HEK293 (cell line): ENCODE results near the gene PKD2.
A peak's percentile ranks its signal among the peaks of the same experiment; 100 is the strongest.

Experiments used
- CTCF ChIA-PET: fragments of 350-600 bp; formaldehyde crosslinking; extraction: SDS; loops from one replicate; lab custom pipeline; 2021; ENCODE audit warnings: antibody characterized with exemption; lab: Yijun Ruan, JAX
- POLR2A ChIA-PET: fragments of 300-600 bp; formaldehyde crosslinking; extraction: SDS; loops from one replicate; lab custom pipeline; 2020; ENCODE audit warnings: antibody characterized with exemption, inconsistent platforms; lab: Yijun Ruan, JAX
- H3K27ac ChIP-seq: fragments of 200-500 bp; sonication (Bioruptor generic); 2 replicates; pipeline ENCODE4 v1.5.1; 2014; ENCODE audit warnings: low read depth, low read length, control low read depth, inconsistent platforms; ENCODE audit errors: extremely low read depth
- H3K36me3 ChIP-seq, 2 experiments: fragments of 200-500 bp in 1 of 2; sonication (Bioruptor generic) in 1 of 2; 1 replicate in 1 of 2; 2 replicates in 1 of 2; pipeline ENCODE4 v1.5.1; 2014 to 2017; ENCODE audit warnings: inconsistent platforms in 2 of 2, low read length in 2 of 2; ENCODE audit not compliant: control insufficient read depth in 2 of 2, insufficient read depth in 1 of 2
- H3K4me1 ChIP-seq: fragments of 200-500 bp; sonication (Bioruptor generic); 2 replicates; pipeline ENCODE4 v1.5.1; 2014; ENCODE audit warnings: mild to moderate bottlenecking, low read length, inconsistent platforms; ENCODE audit not compliant: control insufficient read depth, insufficient read depth
- H3K4me3 ChIP-seq: 2 replicates; pipeline ENCODE4 v1.5.1; 2011; ENCODE audit warnings: low read depth, mild to moderate bottlenecking, control low read depth, low read length, moderate library complexity
- H3K9me3 ChIP-seq: fragments of 200-500 bp; sonication (Bioruptor generic); 2 replicates; pipeline ENCODE4 v1.5.1; 2014; ENCODE audit warnings: low read depth, low read length, inconsistent platforms; ENCODE audit not compliant: control insufficient read depth, insufficient read depth
- GLI4 ChIP-seq: fragments of 450-650 bp; formaldehyde crosslinking; IDR thresholded peaks from 2 replicates; pipeline ENCODE4 v1.5.1; 2016; ENCODE audit warnings: missing biosample characterization, missing genetic modification characterization
- PRDM4 ChIP-seq: fragments of 450-650 bp; formaldehyde crosslinking; IDR thresholded peaks from 2 replicates; pipeline ENCODE4 v1.5.1; 2017; ENCODE audit warnings: missing biosample characterization, missing genetic modification characterization
- YY2 ChIP-seq: fragments of 450-650 bp; formaldehyde crosslinking; IDR thresholded peaks from 2 replicates; pipeline ENCODE4 v1.5.1; 2016; ENCODE audit warnings: missing biosample characterization, missing genetic modification characterization
- ZFP69B ChIP-seq: fragments of 450-650 bp; formaldehyde crosslinking; IDR thresholded peaks from 2 replicates; pipeline ENCODE4 v1.5.1; 2016; ENCODE audit warnings: missing biosample characterization, missing genetic modification characterization
- ZNF114 ChIP-seq: fragments of 450-650 bp; formaldehyde crosslinking; IDR thresholded peaks from 2 replicates; pipeline ENCODE4 v1.5.0; 2017; ENCODE audit warnings: missing biosample characterization, missing genetic modification characterization
- ZNF174 ChIP-seq: fragments of 450-650 bp; formaldehyde crosslinking; IDR thresholded peaks from 2 replicates; pipeline ENCODE4 v1.5.0; 2017; ENCODE audit warnings: missing biosample characterization, mild to moderate bottlenecking, missing genetic modification characterization
- ZNF221 ChIP-seq: fragments of 450-650 bp; formaldehyde crosslinking; IDR thresholded peaks from 2 replicates; pipeline ENCODE4 v1.5.1; 2017; ENCODE audit warnings: missing biosample characterization, missing genetic modification characterization, borderline replicate concordance
- ZNF423 ChIP-seq: fragments of 450-650 bp; formaldehyde crosslinking; IDR thresholded peaks from 2 replicates; pipeline ENCODE4 v1.5.1; 2016; ENCODE audit warnings: missing biosample characterization, missing genetic modification characterization
- ZNF600 ChIP-seq: fragments of 450-650 bp; formaldehyde crosslinking; IDR thresholded peaks from 2 replicates; pipeline ENCODE4 v1.5.1; 2016; ENCODE audit warnings: missing biosample characterization, missing genetic modification characterization
- ZNF626 ChIP-seq: fragments of 450-650 bp; sonication (Bioruptor Pico); formaldehyde crosslinking; IDR thresholded peaks from 2 replicates; pipeline ENCODE4 v1.5.1; 2018; ENCODE audit warnings: missing biosample characterization, missing genetic modification characterization, inconsistent platforms
- ZNF629 ChIP-seq: fragments of 450-650 bp; formaldehyde crosslinking; IDR thresholded peaks from 2 replicates; pipeline ENCODE4 v1.5.1; 2017; ENCODE audit warnings: missing biosample characterization, missing genetic modification characterization
- ZNF645 ChIP-seq: fragments of 450-650 bp; formaldehyde crosslinking; IDR thresholded peaks from 2 replicates; pipeline ENCODE4; 2016; ENCODE audit warnings: missing biosample characterization, missing genetic modification characterization
- ZNF692 ChIP-seq: fragments of 450-650 bp; formaldehyde crosslinking; IDR thresholded peaks from 2 replicates; pipeline ENCODE4 v1.5.1; 2016; ENCODE audit warnings: missing biosample characterization, missing genetic modification characterization
- ZNF776 ChIP-seq: fragments of 450-650 bp; formaldehyde crosslinking; IDR thresholded peaks from 2 replicates; pipeline ENCODE4 v1.5.0; 2017; ENCODE audit warnings: missing biosample characterization, missing genetic modification characterization, borderline replicate concordance
- ZNF777 ChIP-seq: fragments of 450-650 bp; formaldehyde crosslinking; IDR thresholded peaks from 2 replicates; pipeline ENCODE4 v1.5.1; 2017; ENCODE audit warnings: missing biosample characterization, missing genetic modification characterization, borderline replicate concordance
- ZNF785 ChIP-seq: fragments of 450-650 bp; formaldehyde crosslinking; IDR thresholded peaks from 2 replicates; pipeline ENCODE4 v1.5.1; 2016; ENCODE audit warnings: missing biosample characterization, missing genetic modification characterization
- ZNF830 ChIP-seq: fragments of 450-650 bp; IDR thresholded peaks from 2 replicates; pipeline ENCODE4 v1.5.0; 2018; ENCODE audit warnings: missing biosample characterization, missing genetic modification characterization, low read depth, mild to moderate bottlenecking, moderate library complexity
- ZNF837 ChIP-seq: fragments of 450-650 bp; formaldehyde crosslinking; IDR thresholded peaks from 2 replicates; pipeline ENCODE4 v1.5.1; 2016; ENCODE audit warnings: missing biosample characterization, missing genetic modification characterization
- ZSCAN16 ChIP-seq: fragments of 450-650 bp; formaldehyde crosslinking; IDR thresholded peaks from 2 replicates; pipeline ENCODE4 v1.5.1; 2016; ENCODE audit warnings: missing biosample characterization, missing genetic modification characterization

Gene PKD2

GRCh38 chr4:88001871-88002270, 5.6 kb upstream of the PKD2 start:
- H3K4me1 ChIP-seq = no peaks in the 10 kb centered on the region
- ChIA-PET POLR2A (no interaction called here), CTCF (interaction anchor here (0.7 kb wide), 1 partner anchor 153 kb away, joined by 3 read pairs; no protein-coding TSS in a partner anchor)
- no peaks in the 10 kb centered on the region for H3K36me3 ChIP-seq
- H3K27ac ChIP-seq = no peak overlapping the region
- H3K9me3 ChIP-seq = no peaks in the 10 kb centered on the region
- TF ChIP-seq ZNF174 (tag by site-specific recombination) (no peak), ZNF645 (tag by site-specific recombination) (no peak), ZNF114 (tag by site-specific recombination) (no peak), ZNF777 (tag by site-specific recombination) (no peak), GLI4 (no peak), ZNF837 (tag by site-specific recombination) (no peak), ZNF692 (tag by site-specific recombination) (no peak), ZNF423 (tag by site-specific recombination) (no peak), ZFP69B (tag by site-specific recombination) (no peak), PRDM4 (tag by site-specific recombination) (no peak), ZNF830 (tag by site-specific recombination) (no peak), ZNF776 (tag by site-specific recombination) (no peak)
- no peak overlapping the region for H3K4me3 ChIP-seq

GRCh38 chr4:88002786-88003185, 4.6 kb upstream of the PKD2 start:
- no peaks in the 10 kb centered on the region for H3K9me3 ChIP-seq
- TF ChIP-seq ZNF629 (tag by site-specific recombination) (no peak), ZSCAN16 (tag by site-specific recombination) (no peak), ZNF785 (tag by site-specific recombination) (no peak), YY2 (no peak), ZNF221 (tag by site-specific recombination) (no peak), PRDM4 (tag by site-specific recombination) (peak; percentile 49), ZNF600 (tag by site-specific recombination) (no peak), ZNF626 (tag by site-specific recombination) (no peak)
- H3K36me3 ChIP-seq = no peaks in the 10 kb centered on the region
- no peak overlapping the region for H3K4me3 ChIP-seq
- ChIA-PET CTCF (no interaction called here), POLR2A (no interaction called here)
- no peak overlapping the region for H3K27ac ChIP-seq
- no peaks in the 10 kb centered on the region for H3K4me1 ChIP-seq
